GM06990 (cell line): Measurements from ENCODE around the gene KAT6B.
"Not testable (repeated sequence)": the region's sequence is repeated elsewhere in the genome, so short reads cannot be mapped to it uniquely, and the experiment has no call there.

Experiments used
- DNase-seq: peaks from one replicate; pipeline ENCODE4 v3.0.0-alpha.2; 2011; ENCODE audit not compliant: insufficient read length; ENCODE audit errors: extremely low read depth
- H3K27me3 ChIP-seq: replicated peaks from 2 replicates; pipeline ENCODE4 v1.6.0; 2011; ENCODE audit warnings: low read length; ENCODE audit not compliant: control insufficient read depth, insufficient read depth
- H3K36me3 ChIP-seq: 2 replicates; pipeline ENCODE4 v1.5.1; 2011; ENCODE audit warnings: low read length; ENCODE audit not compliant: control insufficient read depth, insufficient read depth
- H3K4me3 ChIP-seq: replicated peaks from 2 replicates; pipeline ENCODE4 v1.5.1; 2011; ENCODE audit warnings: low read depth, mild to moderate bottlenecking, control low read depth, low read length
- TF ChIP-seq, protein P1 (sequence below): IDR thresholded peaks from 2 replicates; pipeline ENCODE4 v1.5.1; 2011; ENCODE audit warnings: low read length, control low read depth, mild to moderate bottlenecking, inconsistent platforms; ENCODE audit not compliant: insufficient read depth, poor library complexity, severe bottlenecking

Gene KAT6B

DNA sequence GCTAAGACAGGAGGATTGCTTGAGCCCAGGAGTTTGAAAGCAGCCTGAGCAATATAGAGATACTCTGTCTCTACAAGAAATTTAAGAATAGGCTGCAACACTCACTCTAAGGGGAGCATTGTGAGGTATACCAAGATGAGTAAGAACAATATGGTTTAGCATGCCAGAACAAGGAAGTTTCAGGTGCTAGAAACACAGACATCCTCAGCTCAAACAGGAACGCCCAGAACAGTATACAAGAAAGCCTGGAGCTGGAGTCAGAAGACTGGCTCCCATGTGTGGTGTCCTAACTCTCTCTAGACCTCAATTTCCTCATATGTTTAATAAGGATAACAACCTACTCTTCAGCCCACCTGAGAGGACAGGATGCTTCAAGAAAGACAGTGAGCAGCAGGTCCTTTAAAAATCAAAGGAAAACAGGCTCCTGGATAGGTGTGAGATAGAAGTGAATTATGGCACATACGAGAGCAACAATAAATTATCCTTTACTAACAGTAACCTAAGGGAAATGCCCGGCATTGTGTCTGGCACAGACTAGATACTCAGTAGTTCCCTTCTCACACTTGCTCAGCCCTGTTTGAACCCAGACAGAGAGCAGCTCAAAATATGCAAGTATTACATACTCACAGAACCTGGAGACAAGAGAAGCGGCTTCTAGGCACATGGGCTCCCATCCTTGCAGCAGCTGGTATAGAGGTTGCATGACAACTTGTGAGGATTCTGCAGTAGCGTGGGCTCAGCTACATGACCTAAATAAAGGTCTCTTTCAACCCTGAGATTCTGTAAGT, 45.4 kb downstream of the KAT6B start:
- peak; percentile 24 for DNase-seq

DNA sequence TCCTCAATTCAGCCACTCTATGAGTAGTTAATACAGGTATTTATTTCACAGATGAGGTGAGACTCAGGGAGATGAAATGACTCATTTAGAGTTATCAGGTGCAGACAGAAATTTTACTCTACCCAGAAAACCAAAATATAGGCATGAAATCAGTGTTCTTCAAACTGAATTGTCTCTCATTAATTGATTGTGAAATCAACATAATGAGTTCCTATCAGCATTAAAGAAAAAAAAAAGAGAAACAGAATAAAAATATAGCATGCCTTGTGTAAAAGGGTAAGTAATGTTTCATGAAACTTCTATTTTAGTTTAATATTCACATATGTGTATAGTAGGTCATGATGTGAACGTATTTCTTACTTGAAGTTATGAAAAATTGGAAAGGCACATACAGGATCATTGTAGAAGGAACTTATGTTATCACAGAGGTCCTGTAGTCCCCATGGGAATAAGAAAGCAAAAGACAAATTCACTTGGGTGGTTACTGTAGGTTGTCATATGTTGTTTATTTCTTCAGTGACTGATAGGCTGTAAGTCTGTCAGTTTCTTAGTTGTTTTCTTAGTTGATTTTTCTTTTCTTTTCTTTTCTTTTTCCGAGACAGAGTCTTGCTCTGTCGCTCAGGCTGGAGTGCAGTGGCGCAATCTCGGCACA, 47.5 kb downstream of the KAT6B start:
- H3K27me3 ChIP-seq: no peaks in the 10 kb centered on the region
- DNase-seq: no peak
- H3K36me3 ChIP-seq: no peaks in the 10 kb centered on the region
- no peak overlapping the region for H3K4me3 ChIP-seq
- TF ChIP-seq, protein P1, sequence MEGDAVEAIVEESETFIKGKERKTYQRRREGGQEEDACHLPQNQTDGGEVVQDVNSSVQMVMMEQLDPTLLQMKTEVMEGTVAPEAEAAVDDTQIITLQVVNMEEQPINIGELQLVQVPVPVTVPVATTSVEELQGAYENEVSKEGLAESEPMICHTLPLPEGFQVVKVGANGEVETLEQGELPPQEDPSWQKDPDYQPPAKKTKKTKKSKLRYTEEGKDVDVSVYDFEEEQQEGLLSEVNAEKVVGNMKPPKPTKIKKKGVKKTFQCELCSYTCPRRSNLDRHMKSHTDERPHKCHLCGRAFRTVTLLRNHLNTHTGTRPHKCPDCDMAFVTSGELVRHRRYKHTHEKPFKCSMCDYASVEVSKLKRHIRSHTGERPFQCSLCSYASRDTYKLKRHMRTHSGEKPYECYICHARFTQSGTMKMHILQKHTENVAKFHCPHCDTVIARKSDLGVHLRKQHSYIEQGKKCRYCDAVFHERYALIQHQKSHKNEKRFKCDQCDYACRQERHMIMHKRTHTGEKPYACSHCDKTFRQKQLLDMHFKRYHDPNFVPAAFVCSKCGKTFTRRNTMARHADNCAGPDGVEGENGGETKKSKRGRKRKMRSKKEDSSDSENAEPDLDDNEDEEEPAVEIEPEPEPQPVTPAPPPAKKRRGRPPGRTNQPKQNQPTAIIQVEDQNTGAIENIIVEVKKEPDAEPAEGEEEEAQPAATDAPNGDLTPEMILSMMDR: no peak

More for the DNA sequence above, 45.4 kb downstream of the KAT6B start:
- H3K4me3 ChIP-seq: no peak overlapping the region
- H3K36me3 ChIP-seq: no peaks in the 10 kb centered on the region
- TF ChIP-seq, protein P1: no peak
- H3K27me3 ChIP-seq: no peaks in the 10 kb centered on the region

DNA sequence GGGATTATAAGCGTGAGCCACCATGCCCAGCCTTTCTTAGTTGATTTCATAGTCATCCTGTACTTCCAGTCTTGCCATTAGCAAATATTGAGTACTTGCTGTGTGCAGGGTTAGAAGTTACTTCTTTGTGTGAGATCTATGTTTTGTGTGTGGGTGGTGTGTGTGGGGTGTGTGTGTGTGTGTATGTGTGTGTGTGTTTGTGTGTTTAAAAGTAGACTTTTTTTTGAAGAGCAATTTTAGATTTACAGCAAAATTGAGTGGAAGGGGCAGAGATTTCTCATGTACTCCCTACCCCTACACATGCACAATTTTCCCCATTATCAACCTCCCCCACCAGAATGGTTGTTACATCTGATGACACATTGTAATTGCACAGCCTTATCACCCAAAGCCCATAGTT, 48.2 kb downstream of the KAT6B start:
- TF ChIP-seq, protein P1: no peak
- H3K36me3 ChIP-seq: no peaks in the 10 kb centered on the region
- no peak overlapping the region for H3K4me3 ChIP-seq
- H3K27me3 ChIP-seq: no peaks in the 10 kb centered on the region
- DNase-seq: no peak

DNA sequence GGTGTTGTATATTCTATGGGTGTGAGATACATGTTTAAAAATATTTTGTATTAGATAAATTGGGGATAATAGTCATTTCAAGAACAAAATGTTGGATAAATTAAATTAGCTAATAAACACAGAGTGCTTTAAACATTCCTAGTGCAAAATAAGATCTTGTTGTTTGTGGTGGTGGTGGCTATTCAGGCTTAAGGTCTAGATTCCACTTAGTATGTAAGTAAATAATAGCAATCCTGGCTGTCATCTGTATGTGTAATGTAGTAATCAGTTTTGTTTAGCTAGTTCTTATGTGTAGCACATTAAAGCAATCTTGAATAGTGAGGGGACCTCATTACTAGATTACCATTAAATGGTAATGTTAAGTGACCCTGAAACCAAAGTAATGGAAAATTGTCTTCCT, 48.7 kb downstream of the KAT6B start:
- H3K4me3 ChIP-seq: no peak overlapping the region
- H3K27me3 ChIP-seq: no peaks in the 10 kb centered on the region
- TF ChIP-seq, protein P1: no peak
- H3K36me3 ChIP-seq: no peaks in the 10 kb centered on the region
- no peak for DNase-seq

DNA sequence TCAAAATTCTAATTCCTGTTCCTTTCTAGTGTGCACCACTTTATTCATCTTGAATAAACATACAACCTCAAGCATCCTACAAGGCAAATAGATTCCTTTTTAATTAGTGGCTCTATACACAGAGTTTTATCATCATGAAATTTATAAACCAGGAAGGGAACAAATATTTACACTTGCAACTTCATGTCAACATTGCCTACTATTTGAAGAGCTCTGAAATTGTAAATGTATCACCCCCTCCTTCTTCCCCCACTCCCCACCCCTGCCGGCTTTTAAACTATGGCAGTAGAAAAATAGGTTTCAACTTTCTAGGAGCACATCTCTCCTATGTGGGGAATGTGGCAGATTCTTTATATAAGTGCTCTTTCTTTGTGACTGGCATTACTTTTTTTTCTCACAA, 49.6 kb downstream of the KAT6B start:
- H3K27me3 ChIP-seq: no peaks in the 10 kb centered on the region

DNA sequence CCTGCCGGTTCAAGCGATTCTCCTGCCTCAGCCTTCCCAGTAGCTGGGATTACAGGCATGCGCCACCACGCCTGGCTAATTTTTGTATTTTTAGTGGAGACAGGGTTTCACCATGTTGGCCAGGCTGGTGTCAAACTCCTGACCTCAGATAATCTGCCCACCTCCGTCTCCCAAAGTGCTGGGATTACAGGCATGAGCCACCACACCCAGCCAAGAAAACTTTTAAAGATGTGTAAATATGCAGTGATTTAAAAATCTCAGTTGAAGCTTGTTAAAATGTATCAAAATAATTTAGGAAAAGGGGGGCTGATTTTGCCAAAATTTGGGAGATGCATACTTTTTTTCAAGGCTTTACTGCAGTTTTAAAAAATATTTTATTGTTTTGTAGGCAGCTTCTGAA, 50.7 kb downstream of the KAT6B start:
- DNase-seq, H3K36me3 ChIP-seq, H3K4me3 ChIP-seq, H3K27me3 ChIP-seq: not testable (repeated sequence)

More for the DNA sequence above, 49.6 kb downstream of the KAT6B start:
- DNase-seq: no peak
- H3K4me3 ChIP-seq: no peak overlapping the region
- H3K36me3 ChIP-seq: no peaks in the 10 kb centered on the region
- TF ChIP-seq, protein P1: no peak
